ENCODE data around the gene ADORA1. TPM values are rescaled to one million over a fixed set of nuclear protein-coding genes. Genes with fewer than 3 reads are reported as not detected.

Gene ADORA1
- total RNA-seq, 4 donors from 2014 or later, result 0.94 to 25.6 (median 6.8) TPM

GRCh38 chr1:203137324-203137723, 9.8 kb downstream of the ADORA1 start:
- no peak for TF ChIP-seq CTCF (IDR thresholded peaks at IDR 0.05)
- no peak for TF ChIP-seq POLR2A (IDR thresholded peaks at IDR 0.05)
- Histone ChIP-seq H3K27me3 (no peaks in the 10 kb centered on the region), H3K4me3 (replicated peaks in 1 of 3) (no peak overlapping the region), H3K9me3 (no peaks in the 10 kb centered on the region), H3K4me1 (peaks cover 0 to 7% of the 10 kb centered on the region in 2 donors), H3K36me3 (no peaks in the 10 kb centered on the region), H3K27ac (no peak overlapping the region)
- intact Hi-C loops (cut with DNase I), result no loop called here
- 87 to 89% methylated on average over 4 of the region's 4 CpGs for WGBS, 2 donors
- DNase-seq, result no peak

- WGBS, 2 donors, result 86 to 92% methylated on average over 3 of the region's 3 CpGs
- Histone ChIP-seq H3K9me3 (no peaks in the 10 kb centered on the region), H3K36me3 (no peaks in the 10 kb centered on the region), H3K27ac (no peak overlapping the region), H3K4me3 (replicated peaks in 1 of 3) (no peak overlapping the region), H3K27me3 (no peaks in the 10 kb centered on the region), H3K4me1 (peaks cover 0 to 7% of the 10 kb centered on the region in 2 donors)
- no peak for DNase-seq
- TF ChIP-seq POLR2A (IDR thresholded peaks at IDR 0.05) (no peak), CTCF (IDR thresholded peaks at IDR 0.05) (no peak)
- intact Hi-C loops (cut with DNase I), result no loop called here
Measured at GRCh38 chr1:203138066-203138465, 10.5 kb downstream of the ADORA1 start.

- intact Hi-C loops (cut with DNase I), result no loop called here
- no peaks in the 10 kb centered on the region for H3K4me1 ChIP-seq
- H3K27ac ChIP-seq, result no peak overlapping the region
- WGBS, 2 donors, result 90 to 92% methylated on average over 8 of the region's 8 CpGs
- no peak for DNase-seq
- H3K4me3 ChIP-seq (replicated peaks in 1 of 3), result no peak overlapping the region
- TF ChIP-seq CTCF (IDR thresholded peaks at IDR 0.05) (no peak), POLR2A (IDR thresholded peaks at IDR 0.05) (no peak)
- no peaks in the 10 kb centered on the region for H3K27me3 ChIP-seq
- no peaks in the 10 kb centered on the region for H3K36me3 ChIP-seq
- H3K9me3 ChIP-seq, result no peaks in the 10 kb centered on the region
Measured at GRCh38 chr1:203139976-203140475, 12.5 kb downstream of the ADORA1 start.

- Histone ChIP-seq H3K27me3 (no peaks in the 10 kb centered on the region), H3K4me1 (no peaks in the 10 kb centered on the region), H3K27ac (no peak overlapping the region), H3K36me3 (no peaks in the 10 kb centered on the region), H3K9me3 (no peaks in the 10 kb centered on the region), H3K4me3 (replicated peaks in 1 of 3) (no peak overlapping the region)
- WGBS, 2 donors, result 63 to 93% methylated on average over 3 to 5 of the region's 5 CpGs
- intact Hi-C loops (cut with DNase I), result no loop called here
- TF ChIP-seq CTCF (IDR thresholded peaks at IDR 0.05) (no peak), POLR2A (IDR thresholded peaks at IDR 0.05) (no peak)
- no peak for DNase-seq
Measured at GRCh38 chr1:203140743-203141520, 13.4 kb downstream of the ADORA1 start.

GRCh38 chr1:203142124-203142523, 14.6 kb downstream of the ADORA1 start:
- Histone ChIP-seq H3K4me1 (no peaks in the 10 kb centered on the region), H3K27ac (no peak overlapping the region), H3K9me3 (no peaks in the 10 kb centered on the region), H3K27me3 (no peaks in the 10 kb centered on the region), H3K4me3 (replicated peaks in 1 of 3) (no peak overlapping the region), H3K36me3 (no peaks in the 10 kb centered on the region)
- intact Hi-C loops (cut with DNase I), result no loop called here
- no peak for DNase-seq
- WGBS, 2 donors, result 94 to 97% methylated on average over 6 of the region's 6 CpGs
- TF ChIP-seq CTCF (IDR thresholded peaks at IDR 0.05) (no peak), POLR2A (IDR thresholded peaks at IDR 0.05) (no peak)

All from thyroid gland (tissue), 4 donors.